Karpas-422 (cell line): ENCODE data around the gene ZBTB42. TPM values are rescaled to one million over a fixed set of nuclear protein-coding genes. Genes with fewer than 3 reads are reported as not detected.

Experiments
- DNase-seq: peaks from one replicate; pipeline ENCODE4 v3.0.0-alpha.2; 2015
- H2AFZ ChIP-seq: fragments of 200-600 bp; sonication (generic); 2 replicates; pipeline ENCODE4 v1.6.1; 2014; ENCODE audit warnings: antibody characterized with exemption, low read length, mixed read lengths
- H3K27ac ChIP-seq: fragments of 200-600 bp; sonication (generic); 2 replicates; pipeline ENCODE4 v1.5.1; 2014; ENCODE audit warnings: mild to moderate bottlenecking, low read length, moderate library complexity
- H3K27me3 ChIP-seq: fragments of 200-600 bp; sonication (generic); 2 replicates; pipeline ENCODE4 v1.6.1; 2014; ENCODE audit warnings: low read length, mixed read lengths
- H3K36me3 ChIP-seq: fragments of 200-600 bp; sonication (generic); 2 replicates; pipeline ENCODE4 v1.6.1; 2014; ENCODE audit warnings: low read length, mixed read lengths; ENCODE audit not compliant: insufficient read depth
- H3K4me1 ChIP-seq: fragments of 200-600 bp; sonication (generic); 2 replicates; pipeline ENCODE4 v1.6.1; 2014; ENCODE audit warnings: mild to moderate bottlenecking, low read length, mixed read lengths
- H3K4me2 ChIP-seq: fragments of 200-600 bp; sonication (generic); 2 replicates; pipeline ENCODE4 v1.6.1; 2014; ENCODE audit warnings: low read length, low read depth, mild to moderate bottlenecking; ENCODE audit not compliant: poor library complexity, severe bottlenecking
- H3K4me3 ChIP-seq: fragments of 200-600 bp; sonication (generic); 2 replicates; pipeline ENCODE4 v1.5.1; 2014; ENCODE audit warnings: mild to moderate bottlenecking, antibody characterized with exemption, low read length, mixed read lengths
- H3K79me2 ChIP-seq: fragments of 200-600 bp; sonication (generic); 2 replicates; pipeline ENCODE4 v1.6.1; 2014; ENCODE audit warnings: mild to moderate bottlenecking, low read length, mixed read lengths
- H3K9ac ChIP-seq: fragments of 200-600 bp; sonication (generic); 2 replicates; pipeline ENCODE4 v1.6.0; 2014; ENCODE audit warnings: low read length
- H3K9me2 ChIP-seq: fragments of 200-600 bp; sonication (generic), shearing (Covaris generic); replicated peaks from 2 replicates; pipeline ENCODE4 v1.6.0; 2014; ENCODE audit warnings: mild to moderate bottlenecking, low read length, moderate library complexity; ENCODE audit not compliant: insufficient read depth
- H3K9me3 ChIP-seq: fragments of 300-700, 200-600 bp; sonication (generic); 2 replicates; pipeline ENCODE4 v1.6.1; 2014; ENCODE audit warnings: low read length, mixed read lengths
- H4K20me1 ChIP-seq: fragments of 200-600 bp; sonication (generic); 2 replicates; pipeline ENCODE4 v1.6.1; 2014; ENCODE audit warnings: mild to moderate bottlenecking, antibody characterized with exemption, low read length, low read depth; ENCODE audit not compliant: insufficient read depth
- total RNA-seq: library from RNA; depleted of rRNA; stranded (reverse); fragments of >200 nt; shearing (Covaris generic); gene quantifications from 2 replicates; pipeline ENCODE4 v1.2.3, GENCODE V29; 2014; ENCODE audit warnings: low replicate concordance

Gene ZBTB42
- total RNA-seq, 1 experiment from 2014 or later: 0.45 TPM

GRCh38 chr14:104756477-104757237, 44.2 kb upstream of the ZBTB42 start:
- no peak overlapping the region for H2AFZ ChIP-seq
- H3K4me1 ChIP-seq: peaks cover 20% of the 10 kb centered on the region
- no peaks in the 10 kb centered on the region for H3K27me3 ChIP-seq
- no peaks in the 10 kb centered on the region for H3K9me2 ChIP-seq
- H3K79me2 ChIP-seq: peaks cover 52% of the 10 kb centered on the region
- no peaks in the 10 kb centered on the region for H3K9me3 ChIP-seq
- no peak overlapping the region for H3K4me2 ChIP-seq
- H3K9ac ChIP-seq: no peak overlapping the region
- no peak for DNase-seq
- peaks cover 5% of the 10 kb centered on the region; the same call in 1 of the 2 replicates for H3K36me3 ChIP-seq
- no peak overlapping the region for H3K27ac ChIP-seq
- peaks cover 30% of the 10 kb centered on the region for H4K20me1 ChIP-seq
- no peak overlapping the region for H3K4me3 ChIP-seq

- Histone ChIP-seq H3K9me2 (no peaks in the 10 kb centered on the region), H3K4me3 (no peak overlapping the region), H3K36me3 (peaks cover 5% of the 10 kb centered on the region; the same call in 1 of the 2 replicates), H3K27me3 (no peaks in the 10 kb centered on the region), H3K9me3 (no peaks in the 10 kb centered on the region), H3K9ac (no peak overlapping the region), H4K20me1 (peaks cover 30% of the 10 kb centered on the region), H3K4me2 (no peak overlapping the region), H3K4me1 (peaks cover 16% of the 10 kb centered on the region), H2AFZ (no peak overlapping the region), H3K79me2 (peaks cover 52% of the 10 kb centered on the region), H3K27ac (no peak overlapping the region)
- DNase-seq: no peak
These were observed 43.7 kb upstream of the ZBTB42 start for GRCh38 chr14:104757238-104757585.

GRCh38 chr14:104757681-104758392, 43.1 kb upstream of the ZBTB42 start:
- Histone ChIP-seq H3K27me3 (no peaks in the 10 kb centered on the region), H3K27ac (no peak overlapping the region), H2AFZ (no peak overlapping the region), H3K9me3 (no peaks in the 10 kb centered on the region), H3K36me3 (peaks cover 5% of the 10 kb centered on the region; the same call in 1 of the 2 replicates), H3K9ac (no peak overlapping the region), H3K9me2 (no peaks in the 10 kb centered on the region), H3K79me2 (peaks cover 52% of the 10 kb centered on the region), H3K4me3 (no peak overlapping the region), H4K20me1 (peaks cover 30% of the 10 kb centered on the region), H3K4me2 (no peak overlapping the region), H3K4me1 (peaks cover 15% of the 10 kb centered on the region)
- DNase-seq: no peak

GRCh38 chr14:104758981-104759969, 41.6 kb upstream of the ZBTB42 start:
- no peak overlapping the region for H3K27ac ChIP-seq
- DNase-seq: no peak
- no peak overlapping the region for H2AFZ ChIP-seq
- peaks cover 5% of the 10 kb centered on the region; the same call in 1 of the 2 replicates for H3K36me3 ChIP-seq
- peaks cover 8% of the 10 kb centered on the region for H3K4me1 ChIP-seq
- peaks cover 21% of the 10 kb centered on the region for H4K20me1 ChIP-seq
- no peaks in the 10 kb centered on the region for H3K27me3 ChIP-seq
- H3K4me3 ChIP-seq: no peak overlapping the region
- H3K9me3 ChIP-seq: no peaks in the 10 kb centered on the region
- peaks cover 39% of the 10 kb centered on the region for H3K79me2 ChIP-seq
- no peaks in the 10 kb centered on the region for H3K9me2 ChIP-seq
- H3K9ac ChIP-seq: no peak overlapping the region
- no peak overlapping the region for H3K4me2 ChIP-seq

GRCh38 chr14:104765517-104765916, 35.4 kb upstream of the ZBTB42 start:
- no peaks in the 10 kb centered on the region for H3K79me2 ChIP-seq
- H3K27ac ChIP-seq: no peak overlapping the region
- no peak overlapping the region for H3K9ac ChIP-seq
- no peaks in the 10 kb centered on the region for H3K9me2 ChIP-seq
- H3K4me2 ChIP-seq: no peak overlapping the region
- H3K9me3 ChIP-seq: no peaks in the 10 kb centered on the region
- no peak overlapping the region for H3K4me3 ChIP-seq
- no peaks in the 10 kb centered on the region for H3K27me3 ChIP-seq
- H3K36me3 ChIP-seq: 0 out of 2 replicates have a peak, but pooled peaks cover under 1% of the 10 kb centered on the region
- DNase-seq: no peak
- H3K4me1 ChIP-seq: peaks cover 5% of the 10 kb centered on the region
- H2AFZ ChIP-seq: no peak overlapping the region
- H4K20me1 ChIP-seq: peaks cover 4% of the 10 kb centered on the region; the same call in 1 of the 2 replicates

GRCh38 chr14:104766256-104766862, 34.5 kb upstream of the ZBTB42 start:
- no peak overlapping the region for H3K4me2 ChIP-seq

GRCh38 chr14:104766863-104767633, 33.9 kb upstream of the ZBTB42 start:
- Histone ChIP-seq H3K9me3 (peaks cover 7% of the 10 kb centered on the region; the same call in 1 of the 2 replicates), H3K4me1 (peaks cover 5% of the 10 kb centered on the region), H3K4me2 (no peak overlapping the region), H4K20me1 (no peaks in the 10 kb centered on the region), H3K9ac (no peak overlapping the region), H3K79me2 (no peaks in the 10 kb centered on the region), H3K36me3 (peaks cover 16% of the 10 kb centered on the region), H2AFZ (no peak overlapping the region), H3K27ac (no peak overlapping the region), H3K4me3 (no peak overlapping the region), H3K9me2 (no peaks in the 10 kb centered on the region), H3K27me3 (no peaks in the 10 kb centered on the region)
- DNase-seq: no peak

More at GRCh38 chr14:104766256-104766862, 34.5 kb upstream of the ZBTB42 start:
- peaks cover 9% of the 10 kb centered on the region for H3K36me3 ChIP-seq
- H3K9me2 ChIP-seq: no peaks in the 10 kb centered on the region
- DNase-seq: no peak
- 0 out of 2 replicates have a peak, but pooled peaks cover under 1% of the 10 kb centered on the region for H4K20me1 ChIP-seq
- no peak overlapping the region for H2AFZ ChIP-seq
- no peak overlapping the region for H3K9ac ChIP-seq
- H3K79me2 ChIP-seq: no peaks in the 10 kb centered on the region
- H3K27me3 ChIP-seq: no peaks in the 10 kb centered on the region
- peaks cover 5% of the 10 kb centered on the region for H3K4me1 ChIP-seq
- H3K4me3 ChIP-seq: no peak overlapping the region
- no peak overlapping the region for H3K27ac ChIP-seq
- H3K9me3 ChIP-seq: peaks cover 2% of the 10 kb centered on the region; the same call in 1 of the 2 replicates
